ENCODE data around the gene RCCD1. TPM values are rescaled to one million over a fixed set of nuclear protein-coding genes. Genes with fewer than 3 reads are reported as not detected.

The RCCD1 gene
- total RNA-seq, 4 donors from 2014 or later: 12.9 to 25.4 (median 17.9) TPM

DNA sequence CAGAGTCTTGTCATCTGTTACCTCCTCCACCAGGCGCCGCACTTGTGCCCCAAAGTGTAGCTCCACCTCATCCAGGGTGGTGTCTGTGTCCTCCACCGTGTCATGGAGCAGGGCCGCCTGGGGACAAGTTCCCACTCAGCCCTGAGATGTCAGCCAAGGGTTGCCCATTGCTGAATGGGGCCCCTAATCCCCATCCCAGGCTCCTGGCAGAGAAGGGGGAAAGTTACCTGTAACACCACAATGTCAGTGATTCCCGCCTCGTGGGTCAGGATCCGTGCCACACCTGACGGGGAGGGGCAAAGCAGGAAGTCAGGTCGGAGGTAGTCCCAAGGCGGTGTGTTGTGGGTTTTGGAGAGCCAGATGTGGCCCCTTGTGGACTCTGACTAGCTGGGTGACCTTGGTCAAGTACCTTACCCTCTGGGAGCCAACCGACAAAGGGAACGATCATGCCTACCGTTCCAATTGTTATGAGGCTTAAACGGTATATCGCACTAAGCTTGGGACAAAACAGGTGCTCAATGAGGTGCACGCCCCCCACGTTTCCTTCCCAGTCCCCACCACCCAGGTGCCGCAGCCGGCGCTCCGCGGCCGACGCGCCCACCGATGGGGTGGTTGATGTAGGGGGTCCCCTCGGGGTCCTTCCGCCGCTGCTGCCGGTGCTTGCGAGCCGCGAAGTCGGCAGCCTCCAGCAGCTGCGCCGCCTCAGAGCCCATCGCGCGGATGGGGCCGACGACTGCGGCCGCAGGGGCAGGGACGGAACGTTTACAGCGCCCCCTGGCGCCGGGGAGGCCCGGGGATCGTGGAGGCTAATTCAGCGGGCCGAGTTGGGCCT, 22.6 kb upstream of the RCCD1 start, which contains the start of gene HDDC3:
TSS of gene HDDC3 (minus strand) at position 722 of the 832 bp plus-strand sequence. CDS start at position 713, 9 bp downstream.
- Histone ChIP-seq H3K4me1 (peaks cover 70% of the 10 kb centered on the region), H3K4me3 (peak within 1 kb of the TSS; percentile 64), H3K36me3 (peaks cover 5% of the 10 kb centered on the region), H3K27me3 (no peaks in the 10 kb centered on the region), H3K27ac (peak within 1 kb of the TSS; percentile 82), H3K9me3 (no peaks in the 10 kb centered on the region)
- WGBS: 0% methylated on average over 6 of the region's 52 CpGs
- TF ChIP-seq EP300 (IDR thresholded peaks at IDR 0.05): no peak
- TF ChIP-seq POLR2A (IDR thresholded peaks at IDR 0.05): peak in 1 of 2 donors; percentile 68
- TF ChIP-seq POLR2AphosphoS5 (IDR thresholded peaks at IDR 0.05): peak in 2 of 3 donors; percentile 75 to 77
- TF ChIP-seq, protein P1, sequence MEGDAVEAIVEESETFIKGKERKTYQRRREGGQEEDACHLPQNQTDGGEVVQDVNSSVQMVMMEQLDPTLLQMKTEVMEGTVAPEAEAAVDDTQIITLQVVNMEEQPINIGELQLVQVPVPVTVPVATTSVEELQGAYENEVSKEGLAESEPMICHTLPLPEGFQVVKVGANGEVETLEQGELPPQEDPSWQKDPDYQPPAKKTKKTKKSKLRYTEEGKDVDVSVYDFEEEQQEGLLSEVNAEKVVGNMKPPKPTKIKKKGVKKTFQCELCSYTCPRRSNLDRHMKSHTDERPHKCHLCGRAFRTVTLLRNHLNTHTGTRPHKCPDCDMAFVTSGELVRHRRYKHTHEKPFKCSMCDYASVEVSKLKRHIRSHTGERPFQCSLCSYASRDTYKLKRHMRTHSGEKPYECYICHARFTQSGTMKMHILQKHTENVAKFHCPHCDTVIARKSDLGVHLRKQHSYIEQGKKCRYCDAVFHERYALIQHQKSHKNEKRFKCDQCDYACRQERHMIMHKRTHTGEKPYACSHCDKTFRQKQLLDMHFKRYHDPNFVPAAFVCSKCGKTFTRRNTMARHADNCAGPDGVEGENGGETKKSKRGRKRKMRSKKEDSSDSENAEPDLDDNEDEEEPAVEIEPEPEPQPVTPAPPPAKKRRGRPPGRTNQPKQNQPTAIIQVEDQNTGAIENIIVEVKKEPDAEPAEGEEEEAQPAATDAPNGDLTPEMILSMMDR (IDR thresholded peaks at IDR 0.05): peak; percentile 80 to 96
- peak; percentile 93 to 94 for DNase-seq (ENCODE audit: low spot score in 2 of 2)

DNA sequence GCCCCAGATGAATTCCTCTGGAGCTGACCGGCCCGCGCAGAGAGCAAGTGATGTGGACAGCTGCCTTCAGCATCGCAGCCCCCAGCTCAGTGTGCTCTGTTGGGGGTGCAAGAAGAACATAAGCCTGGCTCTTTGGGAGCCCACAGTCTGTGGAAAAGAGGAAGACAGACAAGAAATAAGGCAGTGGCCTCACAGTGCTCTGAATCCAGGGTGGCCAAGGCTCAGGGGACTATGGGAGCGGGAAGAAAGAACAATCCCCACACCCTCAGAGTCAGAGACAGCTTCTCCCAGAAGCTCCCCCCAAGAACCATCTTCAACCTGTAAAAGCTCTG, 22.1 kb upstream of the RCCD1 start:
- peak overlapping the region; percentile 82 for H3K27ac ChIP-seq
- no peaks in the 10 kb centered on the region for H3K9me3 ChIP-seq
- WGBS: 16% methylated on average over 4 of the region's 5 CpGs
- no peaks in the 10 kb centered on the region for H3K27me3 ChIP-seq
- DNase-seq (ENCODE audit: low spot score in 2 of 2): no peak
- no peak for TF ChIP-seq POLR2A (IDR thresholded peaks at IDR 0.05)
- H3K4me1 ChIP-seq: peaks cover 72% of the 10 kb centered on the region
- peak overlapping the region; percentile 64 for H3K4me3 ChIP-seq
- H3K36me3 ChIP-seq: peaks cover 5% of the 10 kb centered on the region

DNA sequence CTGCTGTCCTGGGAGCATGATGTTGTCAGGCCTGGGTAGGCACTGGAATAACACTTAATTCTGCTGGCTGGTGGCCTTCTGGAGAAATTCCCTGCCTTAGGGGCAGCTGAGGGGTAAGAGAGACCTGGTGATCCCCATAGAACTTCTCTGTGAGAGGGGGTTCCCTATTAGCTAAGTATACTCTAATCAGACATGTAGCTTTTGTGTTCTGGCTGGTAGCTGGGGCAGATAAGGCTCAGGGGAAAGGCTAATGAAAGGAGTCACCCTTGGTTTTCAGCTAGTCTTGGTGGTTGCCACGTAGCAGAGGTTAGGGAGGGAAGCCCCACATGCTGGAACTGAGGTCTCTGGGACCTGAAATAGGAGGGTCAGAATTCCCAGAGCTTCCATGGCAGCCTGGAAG, 21.4 kb upstream of the RCCD1 start:
- Histone ChIP-seq H3K9me3 (no peaks in the 10 kb centered on the region), H3K4me1 (peaks cover 72% of the 10 kb centered on the region), H3K4me3 (no peak overlapping the region), H3K27me3 (no peaks in the 10 kb centered on the region), H3K27ac (no peak overlapping the region), H3K36me3 (peaks cover 5% of the 10 kb centered on the region)
- TF ChIP-seq, protein P1 (IDR thresholded peaks at IDR 0.05): no peak
- no peak for TF ChIP-seq POLR2A (IDR thresholded peaks at IDR 0.05)
- no peak for TF ChIP-seq POLR2AphosphoS5 (IDR thresholded peaks at IDR 0.05)
- DNase-seq (ENCODE audit: low spot score in 2 of 2): no peak
- 79% methylated on average over 1 of the region's 1 CpG for WGBS

DNA sequence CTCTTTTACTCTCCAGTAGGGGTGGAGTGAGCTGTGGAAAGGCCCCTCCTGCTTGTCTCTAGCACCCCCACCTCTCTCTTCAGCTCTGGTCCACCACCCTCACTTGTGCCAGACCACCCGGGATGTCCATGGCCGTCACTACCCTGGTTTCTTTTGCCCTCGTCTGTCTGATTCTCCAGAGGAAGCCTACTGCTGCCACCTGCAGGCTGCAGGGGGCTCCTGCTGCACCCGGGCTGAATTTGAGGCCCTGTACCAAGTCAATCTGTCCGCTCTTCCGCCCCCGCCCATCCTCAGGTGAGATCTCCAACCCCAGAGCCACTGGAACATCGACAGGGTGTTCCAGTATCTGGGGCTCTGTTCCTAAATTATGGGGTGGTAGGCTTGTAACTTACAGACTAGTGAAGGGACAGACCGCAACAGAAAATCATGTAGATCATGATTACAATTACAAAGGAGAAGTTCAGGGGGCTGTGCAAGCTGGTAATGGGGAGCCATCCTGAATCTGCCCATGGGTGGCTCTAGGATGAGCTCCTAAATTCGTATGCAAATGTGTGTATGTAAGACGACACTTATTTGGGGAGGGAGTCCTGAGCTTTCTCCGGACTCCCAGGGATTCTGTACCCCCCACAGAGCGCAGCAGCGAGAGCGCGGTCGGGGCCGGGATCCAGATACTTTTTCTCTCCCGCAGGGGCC, 20.3 kb upstream of the RCCD1 start:
- Histone ChIP-seq H3K4me3 (peak overlapping the region; percentile 85), H3K27ac (peak overlapping the region; percentile 86), H3K4me1 (peaks cover 67% of the 10 kb centered on the region), H3K27me3 (no peaks in the 10 kb centered on the region), H3K36me3 (peaks cover 12% of the 10 kb centered on the region), H3K9me3 (no peaks in the 10 kb centered on the region)
- DNase-seq (ENCODE audit: low spot score in 2 of 2): peak in 1 of 2 donors; percentile 90
- TF ChIP-seq POLR2AphosphoS5 (IDR thresholded peaks at IDR 0.05) (no peak), POLR2A (IDR thresholded peaks at IDR 0.05) (no peak)
- TF ChIP-seq, protein P1 (IDR thresholded peaks at IDR 0.05): peak; percentile 80 to 95
- under 1% methylated on average over 15 of the region's 19 CpGs for WGBS

DNA sequence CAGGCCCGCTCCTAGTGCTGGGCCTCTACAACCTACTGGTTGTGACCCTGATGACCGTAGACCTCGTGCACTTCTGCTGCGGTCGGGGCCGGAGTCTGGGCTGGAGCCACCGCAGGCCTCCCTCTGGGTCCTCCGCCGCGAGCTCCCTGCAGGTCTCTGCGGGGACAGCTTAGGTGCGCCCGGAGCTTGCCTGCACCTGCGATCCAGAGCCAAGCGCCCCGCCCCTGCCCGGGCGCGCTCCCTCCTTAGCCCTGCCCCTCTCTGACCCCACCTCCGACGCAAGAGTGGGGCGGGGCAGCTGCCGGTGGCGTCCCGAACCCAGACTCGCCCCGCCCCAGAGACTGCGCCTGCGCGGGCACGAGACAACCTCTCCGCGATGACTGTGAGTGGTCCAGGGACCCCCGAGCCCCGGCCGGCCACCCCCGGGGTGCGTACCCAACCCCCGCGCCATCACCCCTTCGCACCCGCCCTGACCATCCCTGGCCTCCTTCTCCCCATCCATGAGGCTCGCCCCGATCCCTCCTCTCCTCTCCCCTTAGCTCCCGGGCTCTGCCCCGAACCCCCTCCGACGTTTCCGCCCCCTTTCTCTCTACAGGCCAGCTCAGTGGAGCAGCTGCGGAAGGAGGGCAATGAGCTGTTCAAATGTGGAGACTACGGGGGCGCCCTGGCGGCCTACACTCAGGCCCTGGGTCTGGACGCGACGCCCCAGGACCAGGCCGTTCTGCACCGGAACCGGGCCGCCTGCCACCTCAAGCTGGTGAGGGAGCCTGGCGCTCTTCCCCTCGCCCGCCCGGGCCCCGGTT, 19.5 kb upstream of the RCCD1 start, which contains the start of gene UNC45A:
TSS of gene UNC45A (plus strand) at position 337 of the 803 bp plus-strand sequence. CDS start at position 377, 40 bp downstream.
- TF ChIP-seq, protein P1 (IDR thresholded peaks at IDR 0.05): no peak
- TF ChIP-seq EP300 (IDR thresholded peaks at IDR 0.05): no peak
- no peak for TF ChIP-seq POLR2AphosphoS5 (IDR thresholded peaks at IDR 0.05)
- peak in 1 of 2 donors; percentile 16 for TF ChIP-seq POLR2A (IDR thresholded peaks at IDR 0.05)
- H3K27me3 ChIP-seq: no peaks in the 10 kb centered on the region
- peaks cover 20% of the 10 kb centered on the region for H3K36me3 ChIP-seq
- peaks cover 61% of the 10 kb centered on the region for H3K4me1 ChIP-seq
- DNase-seq (ENCODE audit: low spot score in 2 of 2): peak; percentile 93
- H3K27ac ChIP-seq: peak within 1 kb of the TSS; percentile 86
- WGBS: 0% methylated on average over 13 of the region's 65 CpGs
- H3K4me3 ChIP-seq: peak within 1 kb of the TSS; percentile 85
- no peaks in the 10 kb centered on the region for H3K9me3 ChIP-seq

Measured in suprapubic skin (tissue), 4 donors.